Limb (tissue), 2 donors: ENCODE results near the gene WNT3.

ENCODE experiments used
- DNase-seq, 2 donors: peaks; one replicate each; pipeline ENCODE4 v3.0.0-alpha.2; 2016; ENCODE audit errors: extremely low spot score in 2 of 2

Gene WNT3

DNA sequence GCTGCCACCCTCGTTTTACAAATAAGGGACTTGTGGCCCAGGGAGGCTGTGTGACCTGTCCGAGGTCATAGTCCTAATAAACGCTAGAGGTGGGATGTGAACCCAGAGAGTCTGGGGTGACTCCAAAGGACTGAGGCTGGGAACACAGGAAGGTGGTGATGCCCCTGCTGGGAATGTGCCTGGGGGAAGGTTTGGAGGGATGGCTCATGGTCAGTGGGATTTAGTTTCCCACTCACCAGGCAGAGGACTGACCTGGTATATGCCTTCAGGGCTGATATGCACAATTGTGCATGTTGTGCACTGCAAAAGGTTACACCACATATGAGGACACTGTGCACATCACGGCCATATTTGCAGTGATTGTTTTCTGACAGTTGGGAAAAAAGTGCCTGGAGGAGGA is 19.0 kb upstream of the WNT3 start:
- DNase-seq = no peak

- no peak for DNase-seq
Measured at GRCh38 chr17:46836500-46836899, 18.0 kb upstream of the WNT3 start.

DNA sequence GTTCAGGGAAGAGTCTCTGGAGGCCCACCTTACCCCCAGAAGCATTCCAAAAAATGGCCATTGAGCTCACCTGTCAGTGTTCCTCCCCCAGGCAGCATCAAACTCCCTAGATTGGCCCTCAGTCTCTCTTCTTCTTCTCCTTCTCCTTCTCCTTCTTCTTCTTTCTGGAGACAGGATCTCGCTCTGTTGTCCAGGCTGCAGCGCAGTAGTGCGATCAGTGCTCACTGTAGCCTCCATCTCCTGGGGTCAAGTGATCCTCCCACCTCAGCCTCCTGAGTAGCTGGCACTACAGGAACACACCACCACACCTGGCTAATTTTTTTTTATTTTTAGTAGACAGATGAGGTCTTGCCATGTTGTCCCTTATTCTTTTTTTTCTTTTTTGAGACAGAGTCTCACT is 16.4 kb upstream of the WNT3 start:
- no peak for DNase-seq

DNA sequence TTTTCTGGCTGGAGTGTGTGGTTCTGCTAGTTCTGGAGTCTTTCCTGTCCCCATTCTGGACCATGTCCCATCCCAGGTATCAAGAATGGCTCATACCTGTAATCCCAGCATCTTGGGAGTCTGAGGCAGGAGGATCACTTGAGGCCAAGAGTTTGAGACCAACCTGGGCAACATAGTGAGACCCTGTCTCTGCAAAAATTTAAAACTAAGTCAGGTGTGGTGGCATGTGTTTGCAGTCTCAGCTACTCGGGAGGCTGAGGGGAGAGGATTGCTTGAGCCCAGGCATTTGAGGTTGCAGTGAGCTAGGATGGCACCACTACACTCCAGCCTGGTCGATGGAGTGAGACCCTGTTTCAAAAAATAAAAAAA is 15.3 kb upstream of the WNT3 start:
- DNase-seq = no peak

GRCh38 chr17:46832945-46833839 is 14.7 kb upstream of the WNT3 start:
- DNase-seq = no peak

GRCh38 chr17:46832331-46832821 is 13.9 kb upstream of the WNT3 start:
- DNase-seq = no peak

- DNase-seq = no peak
Measured at GRCh38 chr17:46831573-46832330, 13.3 kb upstream of the WNT3 start.

DNA sequence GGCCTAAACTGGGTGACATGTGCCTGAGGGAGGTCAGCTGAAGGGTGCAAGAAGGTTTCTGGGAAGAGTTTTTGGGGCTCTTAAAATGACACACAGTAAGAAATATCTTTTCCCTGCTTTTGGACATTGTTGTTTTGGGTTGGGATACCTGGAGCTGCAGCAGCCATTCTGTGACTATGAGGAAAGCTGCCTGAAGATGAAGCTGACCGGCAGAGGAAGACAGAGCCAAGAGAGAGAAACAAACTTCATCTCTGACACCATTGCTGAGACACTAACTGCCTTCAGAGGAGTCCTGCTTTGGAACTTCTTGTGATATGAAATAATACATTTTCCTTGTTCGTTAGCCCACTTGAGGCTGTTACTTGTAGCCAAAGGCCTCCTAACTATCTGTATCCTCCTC is 8.8 kb upstream of the WNT3 start:
- DNase-seq = no peak

DNA sequence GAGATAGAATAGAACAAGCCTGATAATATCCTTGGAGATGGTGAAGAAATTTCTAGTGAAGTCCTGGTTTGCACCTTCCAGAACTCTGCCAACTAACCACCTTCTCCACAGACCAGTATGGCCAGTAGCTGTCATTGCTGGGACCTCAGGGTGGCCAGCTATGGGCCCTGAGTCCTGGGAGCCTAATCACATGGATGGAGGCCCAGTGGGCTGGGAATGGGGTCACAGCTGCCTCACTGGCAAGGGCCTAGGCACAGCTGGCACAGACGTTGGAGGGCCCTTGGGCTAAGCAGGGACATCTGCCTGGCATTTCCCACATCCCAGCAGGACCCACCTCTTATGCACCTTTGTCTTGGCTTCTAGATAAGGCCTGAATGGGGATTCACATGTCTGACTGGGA is 7.6 kb upstream of the WNT3 start:
- DNase-seq = no peak

- no peak for DNase-seq
Measured at GRCh38 chr17:46823657-46824056, 5.2 kb upstream of the WNT3 start.

DNA sequence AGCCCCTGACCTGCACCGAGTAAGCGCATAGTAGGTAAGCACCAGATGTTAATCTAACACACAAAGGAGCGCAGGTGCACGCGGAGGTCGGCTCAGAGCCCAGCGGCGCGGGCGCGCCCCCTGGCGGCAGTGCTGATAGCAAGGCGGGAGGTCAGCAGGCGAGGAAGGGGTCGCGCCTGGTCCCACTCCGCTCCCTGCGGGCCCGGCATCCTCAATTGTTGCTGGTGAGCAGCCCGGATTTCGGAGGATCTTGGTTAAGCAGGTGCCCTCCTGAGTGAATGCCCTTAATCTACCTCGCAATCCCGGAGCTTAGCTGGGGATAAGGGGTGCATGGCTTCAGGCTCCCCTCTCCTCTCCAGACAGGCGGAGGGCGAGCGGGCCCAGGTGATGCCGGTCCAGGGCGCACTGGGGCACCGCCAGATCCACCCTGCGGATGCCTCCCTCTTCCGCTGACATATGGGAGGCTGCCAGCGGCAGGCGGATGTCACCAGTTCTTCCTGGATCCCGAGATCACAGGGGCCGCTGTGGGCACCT is 4.0 kb upstream of the WNT3 start:
- no peak for DNase-seq

DNA sequence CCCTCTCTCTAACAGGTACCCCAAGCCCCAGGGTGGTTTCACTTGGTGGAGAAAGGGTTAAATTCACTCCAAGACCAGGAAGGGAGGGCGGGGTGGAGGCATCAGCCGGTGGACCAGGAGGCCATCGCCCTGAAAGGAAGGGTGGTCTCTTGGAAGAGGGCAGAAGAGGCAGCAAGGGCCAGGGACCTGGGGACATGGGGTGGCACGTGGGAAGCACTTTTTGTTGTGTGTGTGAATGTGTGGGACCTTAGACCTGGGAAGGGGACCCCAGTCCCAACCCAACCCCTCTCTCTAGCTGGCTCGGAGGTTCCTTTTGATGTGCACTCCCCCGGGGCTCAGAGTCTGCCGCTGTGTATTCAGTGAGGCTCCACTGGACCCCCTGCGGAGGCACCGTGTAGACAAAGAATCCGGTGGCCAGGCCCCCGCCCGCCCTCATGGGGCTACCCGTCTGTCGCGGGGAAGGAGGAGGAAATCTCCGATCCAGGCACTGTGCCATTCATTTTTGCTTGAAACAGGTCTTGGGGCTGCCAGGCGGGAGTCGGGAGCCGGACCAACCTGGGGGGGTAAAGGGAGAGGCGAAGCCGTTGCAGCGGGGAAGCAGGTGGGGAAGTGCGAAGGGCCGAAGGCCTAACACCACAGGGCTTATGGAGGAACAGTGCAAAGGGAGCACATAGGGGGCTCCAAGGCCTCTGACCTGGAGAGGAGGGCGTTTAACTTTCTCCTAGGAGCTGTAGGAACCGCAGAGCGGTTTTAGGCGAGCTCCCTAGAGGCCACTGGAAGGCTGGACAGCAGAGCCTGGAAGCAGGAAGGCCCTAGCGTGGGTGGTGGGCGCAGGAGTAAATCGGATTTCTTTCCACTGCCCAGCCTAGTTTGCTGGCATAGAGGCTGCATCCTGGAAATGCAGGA is 3.2 kb upstream of the WNT3 start:
- DNase-seq = no peak

DNA sequence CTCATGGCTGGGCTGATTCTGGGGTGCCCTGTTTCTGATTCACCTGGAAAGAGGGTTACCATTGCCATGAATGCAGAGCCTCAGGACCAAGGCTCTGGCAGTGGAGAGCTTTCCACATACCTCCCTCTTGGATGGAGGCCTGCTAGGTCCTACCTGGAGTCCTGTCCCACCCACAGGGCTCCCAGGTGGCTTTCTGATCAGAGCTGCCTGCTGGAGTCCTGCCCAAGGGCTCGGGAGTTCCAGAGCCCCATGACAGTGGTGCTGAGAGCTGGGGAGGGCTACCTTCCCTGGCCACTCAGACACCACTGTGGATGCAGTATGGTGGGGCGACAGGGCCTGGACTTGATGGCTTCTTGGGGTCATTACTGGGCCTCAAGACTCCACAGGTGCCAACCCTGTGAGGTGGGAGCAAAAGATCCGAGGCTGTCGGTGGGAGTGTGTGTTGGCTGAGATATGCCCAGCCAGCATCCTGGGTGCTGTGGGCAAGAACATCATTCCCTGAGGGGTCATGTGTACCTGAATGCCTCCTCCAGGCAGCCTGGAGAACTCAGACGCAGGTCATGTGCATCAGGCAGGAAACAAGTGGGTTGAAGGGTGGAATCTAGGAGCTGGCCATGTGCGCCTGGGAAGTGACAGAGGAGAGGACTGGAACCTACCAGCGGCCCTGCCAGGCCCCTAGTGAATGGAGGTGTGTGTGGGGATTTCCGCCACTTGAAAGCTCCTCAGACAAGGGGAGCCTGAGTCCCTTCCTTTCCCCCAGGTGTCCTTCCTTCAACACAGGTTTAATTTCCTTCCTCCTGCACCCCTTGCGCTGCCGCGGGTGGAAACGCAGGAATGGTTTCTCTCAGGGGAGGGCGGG is 2.3 kb upstream of the WNT3 start:
- DNase-seq = no peak

DNA sequence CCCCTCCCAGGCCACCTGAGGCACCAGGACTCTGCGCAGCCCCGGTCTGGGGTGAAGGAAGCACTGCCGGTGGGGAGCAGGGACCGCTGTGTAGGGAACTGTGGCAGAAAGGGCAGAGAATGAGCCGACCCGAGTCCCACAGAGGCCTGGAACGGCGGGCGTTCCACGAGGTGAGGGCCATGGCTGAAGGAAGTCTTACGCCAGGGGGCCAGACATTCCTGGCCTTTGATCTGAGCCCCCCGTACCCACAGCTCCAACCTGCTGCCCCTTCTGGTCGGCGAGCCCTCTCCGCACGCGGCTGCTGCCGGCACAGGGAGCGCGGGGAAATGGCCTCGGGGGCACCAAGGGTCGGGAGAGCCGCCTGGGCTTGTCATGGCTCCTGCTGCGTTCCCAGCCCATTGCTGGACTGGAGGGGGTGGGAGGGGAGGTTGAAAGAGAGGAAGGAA is 1.4 kb upstream of the WNT3 start:
- no peak for DNase-seq

- no peak for DNase-seq
Measured at GRCh38 chr17:46818929-46819859, 702 bp upstream of the WNT3 start.

- no peak for DNase-seq
Measured at GRCh38 chr17:46817901-46818209, 637 bp downstream of the WNT3 start.

- no peak for DNase-seq
Measured at GRCh38 chr17:46817151-46817900, 1.2 kb downstream of the WNT3 start.

DNA sequence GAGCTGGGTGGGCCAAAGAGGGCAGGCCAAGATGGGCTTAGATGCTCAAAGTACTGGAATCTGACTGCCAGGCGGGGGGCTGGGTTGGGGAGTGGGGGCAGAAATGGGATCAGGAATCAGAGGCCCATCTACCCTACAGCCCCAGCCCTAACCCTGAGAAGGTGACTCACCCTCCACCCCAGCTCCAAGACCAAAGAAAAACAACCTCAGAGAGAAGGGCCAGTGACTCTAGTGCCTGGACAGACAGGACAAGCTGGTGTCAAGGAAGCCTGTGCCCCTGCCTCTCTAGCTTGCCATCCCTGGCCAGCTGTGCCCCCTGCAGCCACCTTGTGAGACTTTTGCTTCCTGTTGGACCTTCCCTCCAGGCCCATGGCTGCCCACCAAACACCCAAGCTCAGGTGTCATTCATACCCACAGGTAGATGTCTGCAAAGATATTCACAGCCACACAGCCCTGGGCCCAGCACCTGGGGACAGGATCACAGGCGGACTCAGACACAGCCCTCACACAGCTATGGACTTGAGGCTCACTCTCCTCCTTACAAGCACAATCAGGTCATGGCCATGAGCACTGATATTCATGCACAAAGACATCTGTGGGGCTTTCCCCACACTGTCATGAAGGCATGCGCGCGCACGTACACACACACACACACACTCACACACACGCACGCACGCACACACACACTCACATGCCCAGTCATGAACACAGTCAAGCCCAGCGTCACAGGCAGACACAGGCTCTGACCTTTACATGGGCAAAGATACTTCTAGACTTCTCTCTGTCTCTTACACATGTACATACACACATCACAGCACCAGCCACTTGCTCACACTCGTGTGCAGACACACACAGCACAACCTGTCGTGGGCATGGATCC is 2.8 kb downstream of the WNT3 start:
- DNase-seq = no peak
